CD4-positive, alpha-beta T cell (primary cell): ENCODE measurements around the gene FEM1A. TPM values are rescaled to one million over a fixed set of nuclear protein-coding genes. Genes with fewer than 3 reads are reported as not detected.
A peak's percentile ranks its signal among the peaks of the same experiment; 100 is the strongest.

ENCODE experiments used
- ATAC-seq: fragments of 200-7000 bp; cut with Tn5 transposase; one replicate; pipeline ENCODE4 v1.10.0; 2022; ENCODE audit warnings: mild to moderate bottlenecking; ENCODE audit not compliant: poor library complexity
- CTCF ChIA-PET: fragments of 350-600 bp; sonication (Branson Sonifier 250); formaldehyde crosslinking; loops from one replicate; lab custom pipeline; 2021; ENCODE audit warnings: antibody characterized with exemption, inconsistent platforms; lab: Charles Lee
- POLR2A ChIA-PET: fragments of 350-600 bp; sonication (Branson Sonifier 250); formaldehyde crosslinking; loops from one replicate; lab custom pipeline; 2021; ENCODE audit warnings: antibody characterized with exemption, inconsistent platforms; lab: Charles Lee
- DNase-seq, 14 experiments: peaks; one replicate each; pipeline ENCODE4 v3.0.0-alpha.2; 2013 to 2020; ENCODE audit warnings: mixed read lengths in 2 of 14
- H3K27ac ChIP-seq, 2 donors: one replicate each; pipeline versions ENCODE4 v1.5.1 to v1.7.0; 2013; ENCODE audit warnings: low read length in 2 of 2, low read depth in 1 of 2, mild to moderate bottlenecking in 1 of 2
- H3K27me3 ChIP-seq, 2 experiments: 1 replicate in 1 of 2; 2 replicates in 1 of 2; pipeline versions ENCODE4 v1.6.1 to v1.7.0; 2013; ENCODE audit warnings: low read length in 2 of 2, control low read depth in 1 of 2, mild to moderate bottlenecking in 1 of 2, moderate library complexity in 1 of 2; ENCODE audit not compliant: insufficient read depth in 2 of 2, control insufficient read depth in 1 of 2
- H3K36me3 ChIP-seq: one replicate; pipeline ENCODE4 v1.6.1; 2013; ENCODE audit warnings: low read length, control low read depth; ENCODE audit not compliant: insufficient read depth
- H3K4me1 ChIP-seq: one replicate; pipeline ENCODE4 v1.6.1; 2013; ENCODE audit warnings: low read length, control low read depth; ENCODE audit not compliant: insufficient read depth
- H3K4me3 ChIP-seq: one replicate; pipeline ENCODE4 v1.5.1; 2013; ENCODE audit warnings: mild to moderate bottlenecking, low read length, moderate library complexity
- H3K9me3 ChIP-seq, 2 experiments: 1 replicate in 1 of 2; 2 replicates in 1 of 2; pipeline versions ENCODE4 v1.6.1 to v1.7.0; 2013; ENCODE audit warnings: low read length in 2 of 2, mild to moderate bottlenecking in 2 of 2, control low read depth in 1 of 2, moderate library complexity in 1 of 2; ENCODE audit not compliant: control insufficient read depth in 1 of 2, insufficient read depth in 1 of 2
- H3K27ac Mint-ChIP-seq: one replicate; pipeline ENCODE4 v1.8.0; 2020; ENCODE audit warnings: mixed read lengths
- H3K27me3 Mint-ChIP-seq: one replicate; pipeline ENCODE4 v1.8.0; 2021; ENCODE audit warnings: mixed read lengths
- H3K36me3 Mint-ChIP-seq: one replicate; pipeline ENCODE4 v1.8.0; 2021; ENCODE audit warnings: low read depth, mixed read lengths
- H3K4me1 Mint-ChIP-seq: one replicate; pipeline ENCODE4 v1.8.0; 2021; ENCODE audit warnings: low read depth, mixed read lengths
- H3K4me3 Mint-ChIP-seq: one replicate; pipeline ENCODE4 v1.8.0; 2020; ENCODE audit warnings: mild to moderate bottlenecking, mixed read lengths
- H3K9me3 Mint-ChIP-seq: one replicate; pipeline ENCODE4 v1.8.0; 2020; ENCODE audit warnings: mixed read lengths
- intact Hi-C, 2 experiments: fragments of 100-400 bp; cut with DNase I in 1 of 2; cut with micrococcal nuclease in 1 of 2; formaldehyde crosslinking; loops; one replicate each; pipeline versions ENCODE4 v1.15.1 to v1.9.0; 2023 to 2025; cut with DNase I, micrococcal nuclease
- total RNA-seq, 174 experiments: library from RNA in 2 of 174; stranded (reverse) in 2 of 174; gene quantifications; one replicate each; pipeline ENCODE4 v1.2.3 and lab custom pipeline; 2021 to 2026
- TF ChIP-seq, protein P1 (sequence below): fragments of 200-600 bp; IDR thresholded peaks from one replicate; pipeline ENCODE4 v1.8.0; 2022; ENCODE audit warnings: antibody characterized with exemption, mild to moderate bottlenecking

FEM1A gene
- total RNA-seq, 2 experiments from 2014 or later, result 11.8 to 12.1 TPM

DNA sequence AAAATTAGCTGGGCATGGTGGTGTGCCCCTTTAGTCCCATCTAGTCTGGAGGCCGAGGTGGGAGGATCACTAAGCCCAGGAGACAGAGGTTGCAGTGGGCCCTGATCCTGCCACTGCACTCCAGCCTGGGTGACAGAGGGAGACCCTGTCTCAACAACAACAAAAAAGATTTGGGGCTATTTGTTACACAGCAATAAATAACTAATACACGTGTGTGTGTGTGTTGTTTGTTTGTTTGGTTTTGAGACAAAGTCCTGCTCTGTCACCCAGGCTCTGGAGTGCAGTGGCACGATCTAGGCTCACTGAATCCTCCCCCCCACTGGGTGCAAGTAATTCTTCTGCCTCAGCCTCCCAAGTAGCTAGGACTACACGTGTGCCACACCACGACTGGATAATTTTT, 32.9 kb upstream of the FEM1A start:
- Mint-ChIP-seq H3K4me1 (no peaks in the 10 kb centered on the region), H3K27me3 (peaks cover 65% of the 10 kb centered on the region), H3K4me3 (no peak overlapping the region), H3K9me3 (no peaks in the 10 kb centered on the region), H3K27ac (no peak overlapping the region), H3K36me3 (no peaks in the 10 kb centered on the region)
- Histone ChIP-seq H3K27me3 (peaks cover 36 to 40% of the 10 kb centered on the region in 2 experiments), H3K4me3 (no peak overlapping the region), H3K36me3 (no peaks in the 10 kb centered on the region), H3K4me1 (peaks cover 13% of the 10 kb centered on the region), H3K9me3 (peaks cover 0 to 16% of the 10 kb centered on the region in 2 experiments), H3K27ac (no peak overlapping the region)
- intact Hi-C loops, result no loop called here
- CTCF ChIA-PET, result no interaction called here
- POLR2A ChIA-PET, result interaction anchor here (0.6 kb wide), 1 partner anchor 32 kb away, joined by 3 read pairs; no protein-coding TSS in a partner anchor
- no peak for ATAC-seq
- TF ChIP-seq, protein P1, sequence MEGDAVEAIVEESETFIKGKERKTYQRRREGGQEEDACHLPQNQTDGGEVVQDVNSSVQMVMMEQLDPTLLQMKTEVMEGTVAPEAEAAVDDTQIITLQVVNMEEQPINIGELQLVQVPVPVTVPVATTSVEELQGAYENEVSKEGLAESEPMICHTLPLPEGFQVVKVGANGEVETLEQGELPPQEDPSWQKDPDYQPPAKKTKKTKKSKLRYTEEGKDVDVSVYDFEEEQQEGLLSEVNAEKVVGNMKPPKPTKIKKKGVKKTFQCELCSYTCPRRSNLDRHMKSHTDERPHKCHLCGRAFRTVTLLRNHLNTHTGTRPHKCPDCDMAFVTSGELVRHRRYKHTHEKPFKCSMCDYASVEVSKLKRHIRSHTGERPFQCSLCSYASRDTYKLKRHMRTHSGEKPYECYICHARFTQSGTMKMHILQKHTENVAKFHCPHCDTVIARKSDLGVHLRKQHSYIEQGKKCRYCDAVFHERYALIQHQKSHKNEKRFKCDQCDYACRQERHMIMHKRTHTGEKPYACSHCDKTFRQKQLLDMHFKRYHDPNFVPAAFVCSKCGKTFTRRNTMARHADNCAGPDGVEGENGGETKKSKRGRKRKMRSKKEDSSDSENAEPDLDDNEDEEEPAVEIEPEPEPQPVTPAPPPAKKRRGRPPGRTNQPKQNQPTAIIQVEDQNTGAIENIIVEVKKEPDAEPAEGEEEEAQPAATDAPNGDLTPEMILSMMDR, result no peak
- DNase-seq, result no peak

GRCh38 chr19:4759388-4760284, 31.9 kb upstream of the FEM1A start:
- H3K27me3 ChIP-seq, result peaks cover 42 to 44% of the 10 kb centered on the region in 2 experiments
- TF ChIP-seq, protein P1, result no peak
- peak; percentile 9 to 80 (median 38) for DNase-seq
- ChIA-PET POLR2A (no interaction called here), CTCF (no interaction called here)
- H3K27ac ChIP-seq, result no peak overlapping the region
- no peaks in the 10 kb centered on the region for H3K4me1 Mint-ChIP-seq
- no peak overlapping the region for H3K4me3 Mint-ChIP-seq
- H3K4me1 ChIP-seq, result peaks cover 13% of the 10 kb centered on the region
- no peak overlapping the region for H3K27ac Mint-ChIP-seq
- H3K36me3 ChIP-seq, result no peaks in the 10 kb centered on the region
- peaks cover 68% of the 10 kb centered on the region for H3K27me3 Mint-ChIP-seq
- H3K4me3 ChIP-seq, result peak overlapping the region; percentile 37
- H3K9me3 Mint-ChIP-seq, result no peaks in the 10 kb centered on the region
- no peaks in the 10 kb centered on the region for H3K36me3 Mint-ChIP-seq
- intact Hi-C loops, result no loop called here
- ATAC-seq, result peak; percentile 43
- peaks cover 0 to 16% of the 10 kb centered on the region in 2 experiments for H3K9me3 ChIP-seq

DNA sequence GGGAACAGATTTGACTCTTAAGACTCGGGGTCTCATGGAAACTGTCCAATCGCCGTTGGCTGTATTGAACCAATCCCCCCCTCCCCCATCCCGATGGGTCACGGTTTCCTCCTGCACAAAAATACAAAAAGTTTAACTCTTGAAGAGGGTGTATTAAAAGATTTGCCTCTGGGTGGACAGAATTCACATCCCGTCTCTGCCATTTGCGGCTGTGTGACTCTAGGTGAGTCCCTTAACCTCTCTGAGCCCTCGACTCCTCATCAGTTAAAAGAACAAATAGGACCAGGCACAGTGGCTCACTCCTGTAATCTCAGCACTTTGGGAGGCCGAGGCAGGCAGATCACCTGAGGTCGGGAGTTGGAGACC, 31.3 kb upstream of the FEM1A start:
- DNase-seq (no peak), ATAC-seq (no peak)
- no peak overlapping the region for H3K27ac Mint-ChIP-seq
- H3K9me3 Mint-ChIP-seq, result no peaks in the 10 kb centered on the region
- TF ChIP-seq, protein P1, result no peak
- no peaks in the 10 kb centered on the region for H3K36me3 Mint-ChIP-seq
- ChIA-PET CTCF (no interaction called here), POLR2A (no interaction called here)
- Histone ChIP-seq H3K36me3 (no peaks in the 10 kb centered on the region), H3K4me1 (peaks cover 13% of the 10 kb centered on the region), H3K27ac (no peak overlapping the region), H3K4me3 (peak overlapping the region; percentile 37), H3K9me3 (peaks cover 0 to 16% of the 10 kb centered on the region in 2 experiments), H3K27me3 (peaks cover 41 to 42% of the 10 kb centered on the region in 2 experiments)
- intact Hi-C loops, result no loop called here
- H3K4me3 Mint-ChIP-seq, result no peak overlapping the region
- no peaks in the 10 kb centered on the region for H3K4me1 Mint-ChIP-seq
- H3K27me3 Mint-ChIP-seq, result peaks cover 73% of the 10 kb centered on the region
